Panc1 (cell line): ENCODE data around the gene AP5S1. TPM values are rescaled to one million over a fixed set of nuclear protein-coding genes. Genes with fewer than 3 reads are reported as not detected.

Experiments
- ATAC-seq: fragments of 200-7000 bp; cut with Tn5 transposase; 2 replicates; pipeline ENCODE4 v1.9.1; 2020; ENCODE audit warnings: mild to moderate bottlenecking, moderate library complexity
- BruUV-seq: library from RNA; stranded (reverse); fragments of 400-500 nt; replicated peaks from 2 replicates; lab custom pipeline; 2021; lab: Mats Ljungman, UMichigan
- CTCF ChIA-PET: fragments of 300-600 bp; sonication (Branson Sonifier 250); formaldehyde crosslinking; loops from one replicate; lab custom pipeline; 2022; ENCODE audit warnings: antibody characterized with exemption; lab: Charles Lee
- POLR2A ChIA-PET: fragments of 300-600 bp; sonication (Branson Sonifier 250); formaldehyde crosslinking; loops from one replicate; lab custom pipeline; 2022; ENCODE audit warnings: antibody characterized with exemption; lab: Charles Lee
- DNase-seq: peaks from one replicate; pipeline ENCODE4 v3.0.0-alpha.2; 2010; ENCODE audit warnings: low read depth, low spot score
- H3K27ac ChIP-seq: 2 replicates; pipeline ENCODE4 v1.5.1; 2011; ENCODE audit warnings: mild to moderate bottlenecking, low read length, inconsistent platforms
- H3K27me3 ChIP-seq: fragments of 200-500 bp; sonication (Bioruptor generic); 2 replicates; pipeline ENCODE4 v1.6.0; 2014; ENCODE audit warnings: low read length, inconsistent platforms; ENCODE audit not compliant: control insufficient read depth, insufficient read depth
- H3K36me3 ChIP-seq: fragments of 200-500 bp; sonication (Bioruptor generic); 2 replicates; pipeline ENCODE4 v1.5.1; 2014; ENCODE audit warnings: inconsistent platforms, mild to moderate bottlenecking, low read length, moderate library complexity; ENCODE audit not compliant: control insufficient read depth, insufficient read depth
- H3K4me1 ChIP-seq: 2 replicates; pipeline ENCODE4 v1.5.1; 2011; ENCODE audit warnings: inconsistent platforms, mild to moderate bottlenecking, low read length, moderate library complexity; ENCODE audit not compliant: control insufficient read depth, insufficient read depth
- H3K4me3 ChIP-seq, 2 experiments: 2 replicates each; pipeline ENCODE4 v1.5.1; 2011 to 2012; ENCODE audit warnings: low read depth in 2 of 2, low read length in 2 of 2, mild to moderate bottlenecking in 2 of 2, inconsistent platforms in 1 of 2, moderate library complexity in 1 of 2
- H3K9me3 ChIP-seq: fragments of 200-500 bp; sonication (Bioruptor generic); 2 replicates; pipeline ENCODE4 v1.5.1; 2014; ENCODE audit warnings: low read depth, mild to moderate bottlenecking, inconsistent platforms, low read length, moderate library complexity; ENCODE audit not compliant: control insufficient read depth, insufficient read depth
- POLR2AphosphoS5 ChIP-seq: IDR thresholded peaks from 2 replicates; pipeline ENCODE4 v1.6.1; 2012; ENCODE audit warnings: mild to moderate bottlenecking, low read depth, low read length, moderate library complexity
- SIN3A ChIP-seq: IDR thresholded peaks from 2 replicates; pipeline ENCODE4 v1.6.1; 2012; ENCODE audit warnings: low read depth, mild to moderate bottlenecking, low read length, moderate library complexity, borderline replicate concordance; ENCODE audit not compliant: insufficient read depth
- TCF7L2 ChIP-seq: IDR thresholded peaks from 2 replicates; pipeline ENCODE4 v1.6.1; 2011; ENCODE audit warnings: mild to moderate bottlenecking, low read depth, low read length, inconsistent platforms
- in situ Hi-C: cut with HindIII; loops from 2 replicates; pipeline ENCODE4 v1.10.0; 2016; ENCODE audit warnings: low sequenced_read_pairs, low pct_unique_long_range_greater_than_20kb
- intact Hi-C: fragments of 100-400 bp; cut with micrococcal nuclease; formaldehyde crosslinking; loops from one replicate; pipeline ENCODE4 v1.10.0; 2022; ENCODE audit not compliant: unreplicated experiment
- total RNA-seq: library from RNA; stranded (reverse); gene quantifications from one replicate; pipeline ENCODE4 v1.2.1, GENCODE V29; 2021; ENCODE audit not compliant: unreplicated experiment
- TF ChIP-seq, protein P1 (sequence below), 2 experiments: IDR thresholded peaks; 2 replicates each; pipeline ENCODE4 v1.6.1; 2011 to 2012; ENCODE audit warnings: low read depth in 2 of 2, control low read depth in 1 of 2, low read length in 1 of 2, mild to moderate bottlenecking in 1 of 2, moderate library complexity in 1 of 2; ENCODE audit not compliant: insufficient read depth in 1 of 2
- TF ChIP-seq, protein P2 (sequence below): fragments of 450-650 bp; IDR thresholded peaks from 2 replicates; pipeline ENCODE4 v1.5.1; 2017; ENCODE audit warnings: mild to moderate bottlenecking

AP5S1 gene
- total RNA-seq, 1 experiment from 2014 or later: 23.1 TPM

DNA sequence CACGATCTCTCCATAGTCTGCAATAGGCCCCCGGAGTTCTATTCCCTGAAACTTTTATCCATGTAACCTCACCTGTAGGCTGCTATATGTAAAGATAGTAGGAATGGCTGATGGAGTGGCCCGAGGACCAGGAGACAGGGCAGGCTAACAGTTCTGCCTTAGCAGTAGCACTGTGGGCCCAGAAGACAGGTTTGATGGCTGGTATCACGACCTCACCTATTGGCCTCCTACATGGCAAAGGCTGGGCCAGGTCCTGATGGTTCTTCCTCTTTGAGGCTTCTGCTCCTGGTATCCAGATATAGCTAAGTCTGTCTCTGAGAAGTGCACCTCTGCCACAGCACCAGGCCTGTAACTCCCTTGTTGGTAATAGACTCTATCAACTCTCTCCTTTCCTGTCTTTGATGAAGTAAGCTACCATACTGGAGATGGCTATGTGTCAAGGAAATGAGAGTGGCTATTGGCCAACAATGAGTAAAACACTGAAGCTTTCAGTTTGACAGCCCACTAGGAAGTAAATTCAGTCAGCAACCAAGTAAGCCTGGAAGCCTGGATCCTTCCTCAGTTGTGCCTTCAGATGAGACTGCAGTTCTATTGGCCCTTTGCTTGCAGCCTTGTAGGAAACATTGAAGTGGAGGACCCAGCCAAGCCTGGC is 44.8 kb upstream of the AP5S1 start:
- ChIA-PET CTCF (interaction anchor here (0.5 kb wide), 1 partner anchor 33 kb away, joined by 3 read pairs; no protein-coding TSS in a partner anchor), POLR2A (no interaction called here)
- intact Hi-C loops: no loop called here
- BruUV-seq: no TSS peak
- DNase-seq: no peak
- Histone ChIP-seq H3K27ac (no peak overlapping the region), H3K36me3 (no peaks in the 10 kb centered on the region), H3K27me3 (no peaks in the 10 kb centered on the region), H3K4me1 (0 out of 2 replicates have a peak, but pooled peaks cover 3% of the 10 kb centered on the region), H3K9me3 (no peaks in the 10 kb centered on the region), H3K4me3 (no peak overlapping the region)
- ATAC-seq: no peak
- in situ Hi-C loops: no loop called here
- TF ChIP-seq TCF7L2 (no peak), SIN3A (no peak), POLR2AphosphoS5 (no peak)
- TF ChIP-seq, protein P1, sequence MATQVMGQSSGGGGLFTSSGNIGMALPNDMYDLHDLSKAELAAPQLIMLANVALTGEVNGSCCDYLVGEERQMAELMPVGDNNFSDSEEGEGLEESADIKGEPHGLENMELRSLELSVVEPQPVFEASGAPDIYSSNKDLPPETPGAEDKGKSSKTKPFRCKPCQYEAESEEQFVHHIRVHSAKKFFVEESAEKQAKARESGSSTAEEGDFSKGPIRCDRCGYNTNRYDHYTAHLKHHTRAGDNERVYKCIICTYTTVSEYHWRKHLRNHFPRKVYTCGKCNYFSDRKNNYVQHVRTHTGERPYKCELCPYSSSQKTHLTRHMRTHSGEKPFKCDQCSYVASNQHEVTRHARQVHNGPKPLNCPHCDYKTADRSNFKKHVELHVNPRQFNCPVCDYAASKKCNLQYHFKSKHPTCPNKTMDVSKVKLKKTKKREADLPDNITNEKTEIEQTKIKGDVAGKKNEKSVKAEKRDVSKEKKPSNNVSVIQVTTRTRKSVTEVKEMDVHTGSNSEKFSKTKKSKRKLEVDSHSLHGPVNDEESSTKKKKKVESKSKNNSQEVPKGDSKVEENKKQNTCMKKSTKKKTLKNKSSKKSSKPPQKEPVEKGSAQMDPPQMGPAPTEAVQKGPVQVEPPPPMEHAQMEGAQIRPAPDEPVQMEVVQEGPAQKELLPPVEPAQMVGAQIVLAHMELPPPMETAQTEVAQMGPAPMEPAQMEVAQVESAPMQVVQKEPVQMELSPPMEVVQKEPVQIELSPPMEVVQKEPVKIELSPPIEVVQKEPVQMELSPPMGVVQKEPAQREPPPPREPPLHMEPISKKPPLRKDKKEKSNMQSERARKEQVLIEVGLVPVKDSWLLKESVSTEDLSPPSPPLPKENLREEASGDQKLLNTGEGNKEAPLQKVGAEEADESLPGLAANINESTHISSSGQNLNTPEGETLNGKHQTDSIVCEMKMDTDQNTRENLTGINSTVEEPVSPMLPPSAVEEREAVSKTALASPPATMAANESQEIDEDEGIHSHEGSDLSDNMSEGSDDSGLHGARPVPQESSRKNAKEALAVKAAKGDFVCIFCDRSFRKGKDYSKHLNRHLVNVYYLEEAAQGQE (IDR thresholded peaks at IDR 0.05; ENCODE audit: insufficient read depth in 1 of 2, low read depth in 2 of 2, low read length in 1 of 2): no peak
- TF ChIP-seq, protein P2, sequence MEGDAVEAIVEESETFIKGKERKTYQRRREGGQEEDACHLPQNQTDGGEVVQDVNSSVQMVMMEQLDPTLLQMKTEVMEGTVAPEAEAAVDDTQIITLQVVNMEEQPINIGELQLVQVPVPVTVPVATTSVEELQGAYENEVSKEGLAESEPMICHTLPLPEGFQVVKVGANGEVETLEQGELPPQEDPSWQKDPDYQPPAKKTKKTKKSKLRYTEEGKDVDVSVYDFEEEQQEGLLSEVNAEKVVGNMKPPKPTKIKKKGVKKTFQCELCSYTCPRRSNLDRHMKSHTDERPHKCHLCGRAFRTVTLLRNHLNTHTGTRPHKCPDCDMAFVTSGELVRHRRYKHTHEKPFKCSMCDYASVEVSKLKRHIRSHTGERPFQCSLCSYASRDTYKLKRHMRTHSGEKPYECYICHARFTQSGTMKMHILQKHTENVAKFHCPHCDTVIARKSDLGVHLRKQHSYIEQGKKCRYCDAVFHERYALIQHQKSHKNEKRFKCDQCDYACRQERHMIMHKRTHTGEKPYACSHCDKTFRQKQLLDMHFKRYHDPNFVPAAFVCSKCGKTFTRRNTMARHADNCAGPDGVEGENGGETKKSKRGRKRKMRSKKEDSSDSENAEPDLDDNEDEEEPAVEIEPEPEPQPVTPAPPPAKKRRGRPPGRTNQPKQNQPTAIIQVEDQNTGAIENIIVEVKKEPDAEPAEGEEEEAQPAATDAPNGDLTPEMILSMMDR: no peak

DNA sequence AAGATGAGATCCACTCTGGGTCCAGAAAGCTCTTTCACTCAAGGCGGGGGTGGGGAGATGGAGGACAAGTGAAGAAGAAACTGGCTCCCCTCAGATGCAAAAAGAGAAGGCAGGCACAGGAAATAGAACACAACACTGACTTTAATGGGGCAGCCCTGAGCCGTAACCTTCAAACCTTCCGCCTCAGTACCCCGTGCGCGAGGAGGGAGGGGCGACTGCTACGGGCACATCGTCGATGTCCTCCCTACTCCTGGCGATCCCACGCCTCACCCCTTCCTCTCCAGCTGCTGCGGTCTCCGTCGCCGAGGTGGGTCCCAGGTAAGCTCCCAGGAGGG is 43.0 kb upstream of the AP5S1 start:
- in situ Hi-C loops: no loop called here
- POLR2A ChIA-PET: interaction anchor here (0.5 to 0.7 kb wide), 2 partner anchors 12 to 169 kb away, joined by 3 to 4 read pairs; no protein-coding TSS in a partner anchor
- no peak for TF ChIP-seq POLR2AphosphoS5
- TF ChIP-seq, protein P2: no peak
- TF ChIP-seq, protein P1 (IDR thresholded peaks at IDR 0.05; ENCODE audit: insufficient read depth in 1 of 2, low read depth in 2 of 2, low read length in 1 of 2): no peak
- TF ChIP-seq SIN3A: no peak
- TF ChIP-seq TCF7L2: no peak

More for the DNA sequence above, 43.0 kb upstream of the AP5S1 start:
- Histone ChIP-seq H3K27ac (no peak overlapping the region), H3K4me3 (peak overlapping the region; percentile 40 to 62), H3K27me3 (no peaks in the 10 kb centered on the region), H3K4me1 (0 out of 2 replicates have a peak, but pooled peaks cover 3% of the 10 kb centered on the region), H3K36me3 (no peaks in the 10 kb centered on the region), H3K9me3 (no peaks in the 10 kb centered on the region)
- ATAC-seq (no peak), DNase-seq (no peak)
- intact Hi-C loops: no loop called here
- CTCF ChIA-PET: interaction anchor here (0.5 to 0.6 kb wide), 3 partner anchors 41 to 211 kb away, joined by 3 to 6 read pairs (median 4); no protein-coding TSS in a partner anchor
- no TSS peak for BruUV-seq
